Panc1 (cell line): ENCODE data around the gene BLTP2. TPM values are rescaled to one million over a fixed set of nuclear protein-coding genes. Genes with fewer than 3 reads are reported as not detected.
"Not testable (repeated sequence)": the region's sequence is repeated elsewhere in the genome, so short reads cannot be mapped to it uniquely, and the experiment has no call there.

ENCODE experiments used
- ATAC-seq: fragments of 200-7000 bp; cut with Tn5 transposase; 2 replicates; pipeline ENCODE4 v1.9.1; 2020; ENCODE audit warnings: mild to moderate bottlenecking, moderate library complexity
- BruUV-seq: library from RNA; stranded (reverse); fragments of 400-500 nt; replicated peaks from 2 replicates; lab custom pipeline; 2021; lab: Mats Ljungman, UMichigan
- CTCF ChIA-PET: fragments of 300-600 bp; sonication (Branson Sonifier 250); formaldehyde crosslinking; loops from one replicate; lab custom pipeline; 2022; ENCODE audit warnings: antibody characterized with exemption; lab: Charles Lee
- POLR2A ChIA-PET: fragments of 300-600 bp; sonication (Branson Sonifier 250); formaldehyde crosslinking; loops from one replicate; lab custom pipeline; 2022; ENCODE audit warnings: antibody characterized with exemption; lab: Charles Lee
- DNase-seq: peaks from one replicate; pipeline ENCODE4 v3.0.0-alpha.2; 2010; ENCODE audit warnings: low read depth, low spot score
- H3K27ac ChIP-seq: 2 replicates; pipeline ENCODE4 v1.5.1; 2011; ENCODE audit warnings: mild to moderate bottlenecking, low read length, inconsistent platforms
- H3K27me3 ChIP-seq: fragments of 200-500 bp; sonication (Bioruptor generic); 2 replicates; pipeline ENCODE4 v1.6.0; 2014; ENCODE audit warnings: low read length, inconsistent platforms; ENCODE audit not compliant: control insufficient read depth, insufficient read depth
- H3K36me3 ChIP-seq: fragments of 200-500 bp; sonication (Bioruptor generic); 2 replicates; pipeline ENCODE4 v1.5.1; 2014; ENCODE audit warnings: inconsistent platforms, mild to moderate bottlenecking, low read length, moderate library complexity; ENCODE audit not compliant: control insufficient read depth, insufficient read depth
- H3K4me1 ChIP-seq: 2 replicates; pipeline ENCODE4 v1.5.1; 2011; ENCODE audit warnings: inconsistent platforms, mild to moderate bottlenecking, low read length, moderate library complexity; ENCODE audit not compliant: control insufficient read depth, insufficient read depth
- H3K4me3 ChIP-seq, 2 experiments: 2 replicates each; pipeline ENCODE4 v1.5.1; 2011 to 2012; ENCODE audit warnings: low read depth in 2 of 2, low read length in 2 of 2, mild to moderate bottlenecking in 2 of 2, inconsistent platforms in 1 of 2, moderate library complexity in 1 of 2
- H3K9me3 ChIP-seq: fragments of 200-500 bp; sonication (Bioruptor generic); 2 replicates; pipeline ENCODE4 v1.5.1; 2014; ENCODE audit warnings: low read depth, mild to moderate bottlenecking, inconsistent platforms, low read length, moderate library complexity; ENCODE audit not compliant: control insufficient read depth, insufficient read depth
- POLR2AphosphoS5 ChIP-seq: IDR thresholded peaks from 2 replicates; pipeline ENCODE4 v1.6.1; 2012; ENCODE audit warnings: mild to moderate bottlenecking, low read depth, low read length, moderate library complexity
- SIN3A ChIP-seq: IDR thresholded peaks from 2 replicates; pipeline ENCODE4 v1.6.1; 2012; ENCODE audit warnings: low read depth, mild to moderate bottlenecking, low read length, moderate library complexity, borderline replicate concordance; ENCODE audit not compliant: insufficient read depth
- TCF7L2 ChIP-seq: IDR thresholded peaks from 2 replicates; pipeline ENCODE4 v1.6.1; 2011; ENCODE audit warnings: mild to moderate bottlenecking, low read depth, low read length, inconsistent platforms
- in situ Hi-C: cut with HindIII; loops from 2 replicates; pipeline ENCODE4 v1.10.0; 2016; ENCODE audit warnings: low sequenced_read_pairs, low pct_unique_long_range_greater_than_20kb
- intact Hi-C: fragments of 100-400 bp; cut with micrococcal nuclease; formaldehyde crosslinking; loops from one replicate; pipeline ENCODE4 v1.10.0; 2022; ENCODE audit not compliant: unreplicated experiment
- total RNA-seq: library from RNA; stranded (reverse); gene quantifications from one replicate; pipeline ENCODE4 v1.2.1, GENCODE V29; 2021; ENCODE audit not compliant: unreplicated experiment
- TF ChIP-seq, protein P1 (sequence below), 2 experiments: IDR thresholded peaks; 2 replicates each; pipeline ENCODE4 v1.6.1; 2011 to 2012; ENCODE audit warnings: low read depth in 2 of 2, control low read depth in 1 of 2, low read length in 1 of 2, mild to moderate bottlenecking in 1 of 2, moderate library complexity in 1 of 2; ENCODE audit not compliant: insufficient read depth in 1 of 2
- TF ChIP-seq, protein P2 (sequence below): fragments of 450-650 bp; IDR thresholded peaks from 2 replicates; pipeline ENCODE4 v1.5.1; 2017; ENCODE audit warnings: mild to moderate bottlenecking

BLTP2 gene
- total RNA-seq, 1 experiment from 2014 or later: 271 TPM

DNA sequence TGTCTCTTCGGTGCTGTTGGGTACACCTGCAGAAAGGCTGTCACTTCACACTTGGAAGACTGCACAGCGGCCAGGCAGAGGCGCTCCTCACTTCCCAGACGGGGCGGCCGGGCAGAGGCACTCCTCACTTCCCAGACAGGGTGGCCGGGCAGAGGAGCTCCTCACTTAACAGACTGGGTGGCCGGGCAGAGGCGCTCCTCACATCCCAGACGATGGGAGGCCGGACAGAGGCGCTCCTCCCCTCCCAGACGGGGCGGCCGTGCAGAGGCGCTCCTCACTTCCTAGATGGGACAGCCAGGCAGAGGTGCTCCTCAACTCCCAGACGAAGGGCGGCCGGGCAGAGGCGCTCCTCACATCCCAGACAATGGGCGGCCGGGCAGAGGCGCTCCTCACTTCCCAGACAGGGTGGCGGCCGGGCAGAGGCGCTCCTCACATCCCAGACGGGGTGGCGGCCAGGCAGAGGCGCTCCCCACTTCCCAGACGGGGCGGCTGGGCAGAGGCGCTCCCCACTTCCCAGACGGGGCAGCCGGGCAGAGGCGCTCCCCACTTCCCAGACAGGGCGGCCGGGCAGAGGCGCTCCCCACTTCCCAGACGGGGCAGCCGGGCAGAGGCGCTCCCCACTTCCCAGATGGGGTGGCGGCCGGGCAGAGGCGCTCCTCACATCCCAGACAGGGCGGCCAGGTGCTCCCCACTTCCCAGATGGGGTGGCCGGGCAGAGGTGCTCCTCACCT lies 14.0 kb upstream of the BLTP2 start:
- intact Hi-C loops, BruUV-seq, POLR2A ChIA-PET, CTCF ChIA-PET, H3K9me3 ChIP-seq, in situ Hi-C loops, H3K4me3 ChIP-seq, H3K27ac ChIP-seq, ATAC-seq, H3K36me3 ChIP-seq, H3K27me3 ChIP-seq, DNase-seq: not testable (repeated sequence)
- H3K4me1 ChIP-seq: peaks cover 18% of the 10 kb centered on the region

DNA sequence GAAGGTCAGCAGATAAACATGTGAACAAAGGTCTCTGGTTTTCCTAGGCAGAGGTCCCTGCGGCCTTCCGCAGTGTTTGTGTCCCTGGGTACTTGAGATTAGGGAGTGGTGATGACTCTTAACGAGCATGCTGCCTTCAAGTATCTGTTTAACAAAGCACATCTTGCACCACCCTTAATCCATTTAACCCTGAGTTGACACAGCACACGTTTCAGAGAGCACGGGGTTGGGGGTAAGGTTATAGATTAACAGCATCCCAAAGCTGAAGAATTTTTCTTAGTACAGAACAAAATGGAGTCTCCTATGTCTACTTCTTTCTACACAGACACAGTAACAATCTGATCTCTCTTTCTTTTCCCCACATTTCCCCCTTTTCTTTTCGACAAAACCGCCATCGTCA lies 13.4 kb upstream of the BLTP2 start:
- intact Hi-C loops, H3K27me3 ChIP-seq, ATAC-seq, H3K36me3 ChIP-seq, POLR2A ChIA-PET, H3K27ac ChIP-seq, in situ Hi-C loops, DNase-seq, BruUV-seq, H3K4me3 ChIP-seq, H3K9me3 ChIP-seq: not testable (repeated sequence)
- CTCF ChIA-PET: interaction anchor here (0.7 to 0.9 kb wide), 2 partner anchors 11 to 18 kb away, joined by 4 to 8 read pairs; no protein-coding TSS in a partner anchor
- H3K4me1 ChIP-seq: peaks cover 15% of the 10 kb centered on the region

DNA sequence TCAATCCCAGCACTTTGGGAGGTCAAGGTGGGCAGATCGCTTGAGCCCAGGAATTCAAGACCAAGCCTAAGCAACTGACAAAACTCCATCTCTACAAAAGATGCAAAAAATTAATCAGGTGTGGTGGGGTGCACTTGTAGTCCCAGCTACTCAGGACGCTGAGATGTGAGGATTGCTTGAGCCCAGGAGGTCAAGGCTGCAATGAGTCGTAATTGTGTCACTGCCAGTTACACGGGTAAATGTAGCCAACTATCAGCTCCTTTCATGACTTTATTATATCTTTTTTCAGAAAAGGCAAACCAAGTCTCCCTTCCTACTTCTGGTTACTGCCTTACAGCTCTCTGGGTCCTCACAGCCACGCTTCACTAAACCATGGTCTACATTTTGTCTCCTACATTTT lies 12.8 kb upstream of the BLTP2 start:
- in situ Hi-C loops (no loop called here), intact Hi-C loops (no loop called here)
- Histone ChIP-seq H3K9me3 (no peaks in the 10 kb centered on the region), H3K36me3 (peaks cover 5% of the 10 kb centered on the region; the same call in 1 of the 2 replicates), H3K4me1 (peaks cover 9% of the 10 kb centered on the region; the same call in 1 of the 2 replicates), H3K27me3 (no peaks in the 10 kb centered on the region), H3K4me3 (no peak overlapping the region), H3K27ac (no peak overlapping the region)
- ChIA-PET POLR2A (interaction anchor here (0.5 kb wide), 1 partner anchor 8 kb away, joined by 6 read pairs; no protein-coding TSS in a partner anchor), CTCF (interaction anchor here (0.7 to 0.9 kb wide), 3 partner anchors 11 to 18 kb away, joined by 4 to 8 read pairs (median 4); no protein-coding TSS in a partner anchor)
- BruUV-seq: no TSS peak
- ATAC-seq (no peak), DNase-seq (no peak)
- no peak for TF ChIP-seq SIN3A

DNA sequence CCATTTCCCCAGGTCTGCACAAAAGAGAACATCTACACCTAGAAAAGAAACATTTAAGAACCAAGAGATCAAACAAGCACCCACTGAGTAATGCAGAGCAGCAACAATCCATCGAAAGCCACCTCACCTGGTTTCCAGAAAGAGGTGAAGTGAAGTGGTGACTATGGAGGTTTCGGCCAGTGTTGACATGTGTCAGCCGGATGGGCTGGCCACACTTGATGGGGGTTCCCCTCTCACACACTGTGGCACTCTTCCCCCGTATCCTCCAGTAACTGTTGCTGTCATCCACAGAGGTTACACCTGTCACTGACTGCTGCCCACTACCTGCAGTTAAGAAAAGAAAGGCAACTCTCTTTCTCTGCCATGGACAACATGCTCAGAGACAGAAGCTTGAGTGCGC lies 10.2 kb upstream of the BLTP2 start:
- no TSS peak for BruUV-seq
- TF ChIP-seq, protein P1, sequence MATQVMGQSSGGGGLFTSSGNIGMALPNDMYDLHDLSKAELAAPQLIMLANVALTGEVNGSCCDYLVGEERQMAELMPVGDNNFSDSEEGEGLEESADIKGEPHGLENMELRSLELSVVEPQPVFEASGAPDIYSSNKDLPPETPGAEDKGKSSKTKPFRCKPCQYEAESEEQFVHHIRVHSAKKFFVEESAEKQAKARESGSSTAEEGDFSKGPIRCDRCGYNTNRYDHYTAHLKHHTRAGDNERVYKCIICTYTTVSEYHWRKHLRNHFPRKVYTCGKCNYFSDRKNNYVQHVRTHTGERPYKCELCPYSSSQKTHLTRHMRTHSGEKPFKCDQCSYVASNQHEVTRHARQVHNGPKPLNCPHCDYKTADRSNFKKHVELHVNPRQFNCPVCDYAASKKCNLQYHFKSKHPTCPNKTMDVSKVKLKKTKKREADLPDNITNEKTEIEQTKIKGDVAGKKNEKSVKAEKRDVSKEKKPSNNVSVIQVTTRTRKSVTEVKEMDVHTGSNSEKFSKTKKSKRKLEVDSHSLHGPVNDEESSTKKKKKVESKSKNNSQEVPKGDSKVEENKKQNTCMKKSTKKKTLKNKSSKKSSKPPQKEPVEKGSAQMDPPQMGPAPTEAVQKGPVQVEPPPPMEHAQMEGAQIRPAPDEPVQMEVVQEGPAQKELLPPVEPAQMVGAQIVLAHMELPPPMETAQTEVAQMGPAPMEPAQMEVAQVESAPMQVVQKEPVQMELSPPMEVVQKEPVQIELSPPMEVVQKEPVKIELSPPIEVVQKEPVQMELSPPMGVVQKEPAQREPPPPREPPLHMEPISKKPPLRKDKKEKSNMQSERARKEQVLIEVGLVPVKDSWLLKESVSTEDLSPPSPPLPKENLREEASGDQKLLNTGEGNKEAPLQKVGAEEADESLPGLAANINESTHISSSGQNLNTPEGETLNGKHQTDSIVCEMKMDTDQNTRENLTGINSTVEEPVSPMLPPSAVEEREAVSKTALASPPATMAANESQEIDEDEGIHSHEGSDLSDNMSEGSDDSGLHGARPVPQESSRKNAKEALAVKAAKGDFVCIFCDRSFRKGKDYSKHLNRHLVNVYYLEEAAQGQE (IDR thresholded peaks at IDR 0.05; ENCODE audit: insufficient read depth in 1 of 2, low read depth in 2 of 2, low read length in 1 of 2): no peak
- TF ChIP-seq TCF7L2 (no peak), SIN3A (no peak), POLR2AphosphoS5 (no peak)
- TF ChIP-seq, protein P2, sequence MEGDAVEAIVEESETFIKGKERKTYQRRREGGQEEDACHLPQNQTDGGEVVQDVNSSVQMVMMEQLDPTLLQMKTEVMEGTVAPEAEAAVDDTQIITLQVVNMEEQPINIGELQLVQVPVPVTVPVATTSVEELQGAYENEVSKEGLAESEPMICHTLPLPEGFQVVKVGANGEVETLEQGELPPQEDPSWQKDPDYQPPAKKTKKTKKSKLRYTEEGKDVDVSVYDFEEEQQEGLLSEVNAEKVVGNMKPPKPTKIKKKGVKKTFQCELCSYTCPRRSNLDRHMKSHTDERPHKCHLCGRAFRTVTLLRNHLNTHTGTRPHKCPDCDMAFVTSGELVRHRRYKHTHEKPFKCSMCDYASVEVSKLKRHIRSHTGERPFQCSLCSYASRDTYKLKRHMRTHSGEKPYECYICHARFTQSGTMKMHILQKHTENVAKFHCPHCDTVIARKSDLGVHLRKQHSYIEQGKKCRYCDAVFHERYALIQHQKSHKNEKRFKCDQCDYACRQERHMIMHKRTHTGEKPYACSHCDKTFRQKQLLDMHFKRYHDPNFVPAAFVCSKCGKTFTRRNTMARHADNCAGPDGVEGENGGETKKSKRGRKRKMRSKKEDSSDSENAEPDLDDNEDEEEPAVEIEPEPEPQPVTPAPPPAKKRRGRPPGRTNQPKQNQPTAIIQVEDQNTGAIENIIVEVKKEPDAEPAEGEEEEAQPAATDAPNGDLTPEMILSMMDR: no peak
- no peak overlapping the region for H3K4me3 ChIP-seq
- no peak for DNase-seq
- no peaks in the 10 kb centered on the region; the same call in none of the 2 replicates for H3K36me3 ChIP-seq
- POLR2A ChIA-PET: no interaction called here
- in situ Hi-C loops (no loop called here), intact Hi-C loops (no loop called here)
- H3K27ac ChIP-seq: no peak overlapping the region
- ATAC-seq: peak; percentile 20; the same call in 1 of the 2 replicates
- H3K9me3 ChIP-seq: no peaks in the 10 kb centered on the region
- no peaks in the 10 kb centered on the region; the same call in 1 of the 2 replicates for H3K4me1 ChIP-seq
- CTCF ChIA-PET: no interaction called here
- H3K27me3 ChIP-seq: no peaks in the 10 kb centered on the region
